ENCODE measurements around the gene FIG4. TPM values are rescaled to one million over a fixed set of nuclear protein-coding genes. Genes with fewer than 3 reads are reported as not detected.
"Not testable (repeated sequence)": the region's sequence is repeated elsewhere in the genome, so short reads cannot be mapped to it uniquely, and the experiment has no call there.

FIG4 gene
- total RNA-seq, 1 experiment from 2014 or later: 11.5 TPM

DNA sequence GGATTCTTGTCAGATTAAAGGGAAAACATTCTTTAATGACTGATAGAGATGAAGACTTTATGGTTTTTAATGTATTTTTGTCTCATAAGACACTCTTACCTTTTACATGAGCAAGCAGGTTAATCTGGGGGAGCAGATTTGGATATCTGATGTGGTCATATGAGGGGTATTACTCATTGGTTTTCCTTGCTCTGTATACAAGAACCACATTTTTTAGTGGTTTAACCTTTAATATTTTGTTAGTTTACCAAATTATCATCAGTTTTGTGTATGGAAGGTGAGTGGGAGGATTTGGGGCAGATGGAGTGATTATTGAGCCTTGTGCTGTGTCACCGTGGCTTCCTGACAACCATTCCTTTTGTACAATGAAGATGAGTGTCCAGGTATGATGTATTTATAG is 112.9 kb downstream of the FIG4 start:
- no peak for DNase-seq (ENCODE audit: low read depth, low spot score)
- in situ Hi-C loops (cut with HindIII; ENCODE audit: low pct_unique_long_range_greater_than_20kb, low sequenced_read_pairs): no loop called here

DNA sequence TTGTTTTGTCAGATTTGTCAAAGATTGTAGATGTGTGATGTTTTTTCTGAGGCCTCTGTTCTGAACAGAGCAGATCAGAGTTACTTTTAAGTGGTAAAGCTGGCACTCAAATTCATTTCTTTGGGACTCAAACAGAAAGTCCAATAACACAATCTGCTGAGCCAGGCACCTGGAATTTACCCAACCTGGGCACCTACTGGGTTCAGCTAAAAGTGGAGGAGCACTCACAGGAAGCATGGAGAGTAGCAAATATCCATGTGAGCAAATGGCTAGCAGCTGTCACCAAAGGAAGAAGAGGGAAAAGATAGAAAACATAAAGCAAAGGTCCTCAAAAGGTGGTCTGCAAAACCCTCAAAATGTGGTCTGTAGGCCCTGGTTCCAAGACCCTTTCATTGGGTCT is 116.8 kb downstream of the FIG4 start:
- in situ Hi-C loops (cut with HindIII; ENCODE audit: low pct_unique_long_range_greater_than_20kb, low sequenced_read_pairs): no loop called here
- DNase-seq (ENCODE audit: low read depth, low spot score): no peak

DNA sequence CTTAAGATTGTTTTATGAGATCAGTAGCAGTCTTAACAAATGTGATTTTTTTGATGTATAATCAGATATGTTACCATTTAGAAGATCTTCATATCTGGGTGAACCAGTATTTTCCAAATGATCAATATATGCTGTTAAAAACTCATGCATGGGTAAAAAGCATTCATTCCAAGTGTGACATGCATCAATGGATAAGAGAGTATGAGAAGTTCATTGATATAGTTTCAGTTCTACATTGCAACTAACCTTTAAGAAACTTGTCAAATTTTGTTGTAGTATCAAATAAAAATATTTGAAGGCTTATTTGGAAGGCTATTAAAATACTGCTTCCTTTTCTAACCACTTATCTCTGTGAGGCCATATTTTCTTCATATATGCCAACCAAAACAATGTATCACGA is 117.7 kb downstream of the FIG4 start:
- no peak for DNase-seq (ENCODE audit: low read depth, low spot score)
- in situ Hi-C loops (cut with HindIII; ENCODE audit: low pct_unique_long_range_greater_than_20kb, low sequenced_read_pairs): no loop called here

DNA sequence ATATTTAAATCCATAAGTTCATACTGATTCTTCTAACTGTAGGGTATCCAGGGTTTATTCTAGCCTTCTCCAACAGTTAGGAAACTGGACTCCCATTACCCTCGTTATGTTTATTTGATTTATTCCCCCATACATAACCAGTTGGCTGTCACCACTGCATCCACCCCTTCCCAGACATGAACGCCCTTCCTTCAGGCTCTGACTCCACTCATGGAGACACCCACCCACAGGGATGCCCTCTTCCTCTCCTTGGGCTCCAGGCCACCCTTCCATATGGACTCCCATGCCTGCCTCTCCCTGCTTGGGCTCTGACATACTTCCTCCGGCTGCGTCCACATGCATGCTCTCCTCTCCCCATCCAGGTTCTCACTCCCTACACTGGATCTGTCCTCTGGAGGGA is 124.0 kb downstream of the FIG4 start:
- no peak for DNase-seq (ENCODE audit: low read depth, low spot score)
- in situ Hi-C loops (cut with HindIII; ENCODE audit: low pct_unique_long_range_greater_than_20kb, low sequenced_read_pairs): no loop called here

DNA sequence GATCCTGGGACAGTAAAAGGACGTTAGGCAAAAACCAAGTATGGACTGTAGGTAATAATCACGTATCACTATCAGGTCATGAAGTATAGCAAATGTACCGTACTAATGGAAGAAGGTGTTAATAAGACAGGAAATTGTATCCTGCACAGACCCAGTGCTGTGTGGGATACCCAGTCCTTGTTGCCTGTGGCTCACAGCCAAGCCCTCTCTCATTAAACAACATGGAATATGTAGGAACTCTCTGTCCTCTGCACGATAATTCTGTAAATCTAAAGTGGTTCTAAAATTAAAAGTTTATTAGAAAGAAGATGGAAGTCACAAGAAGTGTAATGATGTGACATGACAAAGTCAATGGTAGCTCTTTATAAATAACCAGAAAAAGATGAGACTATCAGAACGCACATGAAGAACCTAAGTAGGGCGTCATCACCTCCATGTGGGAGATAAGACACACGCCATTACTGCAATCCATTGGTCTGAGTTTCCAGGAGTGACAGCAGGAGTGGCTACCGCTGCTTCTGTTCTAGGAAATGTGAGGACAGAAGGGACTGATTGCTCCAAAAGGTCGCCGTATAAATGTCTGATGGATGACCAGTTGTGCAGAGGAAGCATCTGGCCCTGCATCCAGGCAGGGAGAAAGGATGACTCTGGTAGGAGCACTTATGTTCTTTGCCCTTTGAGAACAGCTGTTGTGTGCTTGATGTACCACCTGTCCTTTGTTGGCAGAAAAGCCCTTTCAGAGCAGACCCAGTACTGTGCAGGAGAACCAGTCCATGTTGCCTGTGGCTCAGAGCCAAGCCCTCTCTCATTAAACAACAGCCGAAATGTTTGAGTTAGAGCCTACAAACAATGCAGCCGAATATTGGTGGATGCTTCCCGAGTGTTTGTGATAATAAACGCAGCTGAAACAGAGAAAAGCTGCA is 125.6 kb downstream of the FIG4 start:
- no peak for DNase-seq (ENCODE audit: low read depth, low spot score)
- in situ Hi-C loops (cut with HindIII; ENCODE audit: low pct_unique_long_range_greater_than_20kb, low sequenced_read_pairs): no loop called here

DNA sequence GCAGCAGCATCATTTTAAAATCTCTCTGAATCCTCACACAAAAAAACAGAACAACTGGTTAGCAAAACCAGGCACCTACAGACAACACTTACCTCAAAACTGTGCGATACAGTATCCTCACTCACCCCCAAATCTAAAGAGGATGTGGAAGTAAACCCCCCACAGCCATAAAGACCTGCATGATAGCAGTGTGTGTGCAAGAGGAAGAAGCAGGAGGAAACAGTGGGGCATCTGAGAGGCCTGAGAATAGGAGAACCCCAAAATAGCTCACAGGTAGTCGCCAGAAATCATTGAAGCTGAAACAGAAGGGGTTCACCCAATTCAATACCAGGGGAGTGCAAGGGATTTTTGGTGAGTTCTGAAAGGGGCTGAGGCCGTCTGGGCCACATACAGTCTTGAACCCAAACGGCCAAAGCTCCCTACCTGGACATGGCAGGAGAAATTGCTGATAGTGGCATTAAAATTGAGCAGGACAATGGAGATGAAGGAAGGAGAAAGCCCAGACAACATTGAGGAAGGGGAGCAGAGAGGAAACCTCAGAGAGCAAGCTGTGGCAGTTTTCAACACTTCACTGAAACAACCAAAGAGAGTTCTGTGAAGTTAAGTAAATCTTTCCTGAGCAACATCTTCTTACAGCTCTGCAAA is 129.7 kb downstream of the FIG4 start:
- no peak for DNase-seq (ENCODE audit: low read depth, low spot score)
- in situ Hi-C loops (cut with HindIII; ENCODE audit: low pct_unique_long_range_greater_than_20kb, low sequenced_read_pairs): no loop called here

DNA sequence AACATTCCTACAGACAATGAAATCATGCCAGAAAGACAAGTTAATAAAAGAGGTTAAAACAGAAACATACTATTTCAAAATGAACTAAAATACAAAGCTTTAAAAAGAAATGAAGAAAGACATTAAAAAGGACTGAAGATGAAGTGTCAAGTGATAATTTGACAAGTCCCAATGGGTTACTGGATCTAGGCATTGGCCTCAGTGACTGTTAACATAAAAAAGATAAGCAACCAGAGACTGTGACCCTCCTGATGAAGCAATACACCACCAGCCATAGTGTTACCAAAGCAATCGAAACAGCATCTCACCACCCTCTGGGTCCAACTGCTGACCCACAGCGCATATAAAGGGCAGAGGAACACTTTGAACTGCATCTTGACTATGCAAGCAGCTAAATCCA is 130.3 kb downstream of the FIG4 start:
- in situ Hi-C loops (cut with HindIII; ENCODE audit: low pct_unique_long_range_greater_than_20kb, low sequenced_read_pairs): no loop called here
- DNase-seq (ENCODE audit: low read depth, low spot score): no peak

DNA sequence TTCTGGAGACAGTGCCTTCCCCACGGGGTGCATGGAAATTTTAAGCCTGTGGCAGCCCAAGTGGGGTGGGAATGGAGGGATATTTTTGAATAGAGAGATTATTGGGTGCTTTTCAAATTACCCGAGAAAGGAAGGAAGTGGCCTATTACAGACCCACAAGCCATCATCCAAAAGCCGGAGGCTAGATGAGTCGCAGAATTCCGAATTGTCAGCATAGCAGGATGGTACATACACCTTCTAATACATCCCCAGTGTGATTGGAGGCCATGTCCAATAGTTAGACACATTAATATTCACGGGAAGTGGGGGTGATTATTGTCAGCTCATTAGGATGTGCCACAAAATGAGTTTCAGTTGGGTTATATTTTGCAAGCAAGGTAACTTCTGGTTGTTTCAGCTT is 133.0 kb downstream of the FIG4 start:
- in situ Hi-C loops (cut with HindIII; ENCODE audit: low pct_unique_long_range_greater_than_20kb, low sequenced_read_pairs): no loop called here
- no peak for DNase-seq (ENCODE audit: low read depth, low spot score)

DNA sequence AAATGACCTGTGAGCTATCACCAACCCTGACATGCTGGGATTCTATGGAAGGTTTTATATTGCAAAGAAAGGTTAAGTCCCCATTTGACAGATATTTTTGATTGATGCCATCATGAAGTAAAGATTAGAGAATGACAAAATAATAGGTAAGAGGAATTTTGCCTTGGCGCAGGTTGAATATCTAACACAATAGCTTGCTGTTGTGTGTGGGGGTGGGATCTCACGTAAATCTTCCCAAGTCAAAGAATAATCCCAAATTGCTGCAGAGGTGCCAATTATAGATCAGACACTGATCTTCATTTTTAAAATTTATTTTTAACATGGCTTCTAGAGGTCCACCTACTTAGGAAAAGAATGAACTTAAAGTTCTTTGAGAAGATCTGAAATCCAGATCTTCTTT is 135.5 kb downstream of the FIG4 start:
- DNase-seq (ENCODE audit: low read depth, low spot score): no peak
- in situ Hi-C loops (cut with HindIII; ENCODE audit: low pct_unique_long_range_greater_than_20kb, low sequenced_read_pairs): no loop called here

DNA sequence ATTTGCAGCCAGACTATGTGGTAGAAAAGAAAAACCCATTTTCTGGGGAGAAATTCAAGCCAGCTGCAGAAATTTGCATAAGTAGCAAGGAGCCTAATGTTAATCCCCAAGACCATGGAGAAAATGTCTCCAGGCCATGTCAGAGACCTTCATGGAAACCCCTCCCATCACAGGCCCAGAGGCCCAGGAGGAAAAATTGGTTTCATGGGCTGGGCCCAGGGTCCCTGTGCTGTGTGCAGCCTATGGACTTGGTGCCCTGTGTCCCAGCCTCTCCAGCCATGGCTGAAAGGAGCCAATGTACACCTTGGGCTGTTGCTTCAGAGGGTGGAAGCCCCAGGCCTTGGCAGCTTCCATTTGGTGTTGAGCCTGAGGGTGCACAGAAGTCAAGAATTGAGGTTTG is 140.3 kb downstream of the FIG4 start:
- in situ Hi-C loops (cut with HindIII; ENCODE audit: low pct_unique_long_range_greater_than_20kb, low sequenced_read_pairs); DNase-seq (ENCODE audit: low read depth, low spot score): not testable (repeated sequence)

DNA sequence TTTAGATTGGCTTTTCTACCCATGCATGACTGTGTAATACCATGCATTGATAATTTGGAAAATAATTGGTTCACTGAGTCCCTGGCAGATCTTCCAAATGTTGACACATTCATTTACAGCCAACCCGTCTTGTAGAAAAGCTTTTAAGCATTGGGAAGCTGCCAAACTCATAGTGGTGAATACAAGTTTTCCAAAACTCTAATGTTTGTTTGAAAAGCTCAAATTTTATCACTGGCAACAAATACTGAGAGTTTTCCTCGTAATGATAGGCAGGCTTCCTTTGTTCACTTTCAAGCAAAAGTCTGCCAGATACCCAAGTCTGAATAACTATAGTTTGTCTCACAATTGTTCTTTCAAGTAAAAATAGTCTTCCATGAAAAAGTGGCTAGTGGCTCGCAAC is 143.0 kb downstream of the FIG4 start:
- DNase-seq (ENCODE audit: low read depth, low spot score): no peak
- in situ Hi-C loops (cut with HindIII; ENCODE audit: low pct_unique_long_range_greater_than_20kb, low sequenced_read_pairs): no loop called here

DNA sequence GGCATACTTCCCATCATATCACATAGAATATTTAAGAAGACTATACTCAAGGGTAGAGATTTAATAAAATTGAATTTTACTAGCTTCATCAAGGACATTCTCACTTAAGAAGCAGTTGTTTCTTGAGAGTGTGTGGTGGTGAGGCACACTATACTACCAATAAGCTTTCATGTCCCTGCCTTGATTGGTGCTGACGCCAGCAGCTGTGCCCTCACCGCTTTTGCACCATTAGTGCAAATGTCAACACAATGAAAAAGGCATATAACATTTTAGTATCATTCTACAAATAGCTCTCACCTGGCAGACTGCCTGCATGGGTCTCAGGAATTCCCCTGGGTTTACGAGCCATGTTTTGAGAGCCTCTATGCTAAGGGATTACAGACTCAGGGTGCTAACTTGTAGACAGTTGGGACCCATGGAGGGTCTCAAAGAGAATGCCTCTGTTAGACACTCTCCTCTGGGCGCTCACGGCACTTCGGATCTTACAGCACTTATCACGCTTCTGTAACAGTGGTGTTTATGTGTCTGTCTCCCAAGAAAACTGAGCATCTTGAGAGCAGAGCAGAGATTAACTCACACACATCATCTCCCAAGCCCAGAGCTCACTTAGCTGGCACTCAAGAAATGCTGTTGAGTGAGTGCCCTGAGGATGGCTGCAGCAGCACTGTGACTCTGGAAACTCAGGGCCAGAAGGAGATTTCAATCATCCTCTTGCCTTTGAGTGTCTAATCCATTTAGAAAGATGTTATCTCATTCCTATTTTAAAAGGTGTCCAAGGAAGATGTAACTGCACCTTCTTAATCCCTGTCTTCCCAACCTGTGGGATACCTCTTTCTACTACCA is 143.7 kb downstream of the FIG4 start:
- in situ Hi-C loops (cut with HindIII; ENCODE audit: low pct_unique_long_range_greater_than_20kb, low sequenced_read_pairs): no loop called here

DNA sequence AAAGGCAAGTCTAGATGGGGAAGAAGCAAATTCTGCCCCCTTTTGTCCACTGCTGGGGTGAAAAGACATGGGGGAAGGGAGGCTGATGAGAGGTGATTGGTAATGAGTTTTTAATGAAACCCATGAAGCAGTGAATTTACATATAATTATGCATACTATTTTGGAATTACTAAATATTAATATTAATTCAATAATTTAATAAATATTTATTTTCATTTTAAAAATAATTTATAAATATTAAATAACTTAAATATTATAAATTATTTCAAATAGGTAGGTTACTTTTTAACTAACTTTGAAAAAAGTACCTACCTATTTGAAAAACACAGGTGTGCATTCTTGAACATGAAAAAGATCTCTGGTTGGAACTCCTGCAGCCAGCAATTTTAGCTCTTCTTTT is 148.9 kb downstream of the FIG4 start:
- in situ Hi-C loops (cut with HindIII; ENCODE audit: low pct_unique_long_range_greater_than_20kb, low sequenced_read_pairs): no loop called here
- no peak for DNase-seq (ENCODE audit: low read depth, low spot score)

More for the DNA sequence above, 143.7 kb downstream of the FIG4 start:
- DNase-seq (ENCODE audit: low read depth, low spot score): no peak

DNA sequence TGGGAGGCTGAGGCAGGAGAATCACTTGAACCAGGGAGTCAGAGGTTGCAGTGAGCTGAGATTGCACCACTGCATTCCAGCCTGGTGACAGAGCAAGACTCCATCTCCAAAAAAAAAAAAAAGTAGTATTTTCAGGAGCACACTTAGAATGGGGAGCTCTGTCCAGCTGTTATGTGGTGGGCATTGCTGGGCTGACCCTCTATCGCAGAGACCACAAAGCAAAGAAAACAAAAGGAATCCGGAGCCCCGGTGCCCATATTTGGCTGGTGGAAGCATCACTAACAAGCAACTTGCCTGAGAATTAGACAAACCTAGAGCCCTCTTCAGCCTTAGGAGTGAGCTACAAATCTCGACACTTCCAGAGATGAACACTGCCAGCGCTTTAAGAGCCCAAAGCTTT is 149.7 kb downstream of the FIG4 start:
- DNase-seq (ENCODE audit: low read depth, low spot score): no peak
- in situ Hi-C loops (cut with HindIII; ENCODE audit: low pct_unique_long_range_greater_than_20kb, low sequenced_read_pairs): no loop called here

DNA sequence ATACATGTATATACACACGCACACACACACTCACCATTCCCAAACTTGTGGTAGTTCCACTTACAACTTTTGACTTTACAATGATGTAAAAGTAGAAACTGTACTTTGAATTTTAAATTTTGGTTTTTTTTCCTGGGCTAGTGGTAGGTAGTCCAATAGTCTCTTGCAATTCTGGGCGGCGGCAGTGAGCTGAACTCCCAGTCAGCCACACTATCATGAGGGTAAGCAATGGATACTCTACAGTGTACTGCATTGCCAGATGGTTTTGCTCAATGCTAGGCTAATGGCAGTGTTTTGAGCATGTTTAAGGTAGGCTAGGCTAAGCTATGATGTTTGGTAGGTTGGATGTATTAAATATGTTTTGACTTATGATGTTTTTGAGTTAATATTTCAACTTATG is 150.8 kb downstream of the FIG4 start:
- no peak for DNase-seq (ENCODE audit: low read depth, low spot score)
- in situ Hi-C loops (cut with HindIII; ENCODE audit: low pct_unique_long_range_greater_than_20kb, low sequenced_read_pairs): no loop called here

DNA sequence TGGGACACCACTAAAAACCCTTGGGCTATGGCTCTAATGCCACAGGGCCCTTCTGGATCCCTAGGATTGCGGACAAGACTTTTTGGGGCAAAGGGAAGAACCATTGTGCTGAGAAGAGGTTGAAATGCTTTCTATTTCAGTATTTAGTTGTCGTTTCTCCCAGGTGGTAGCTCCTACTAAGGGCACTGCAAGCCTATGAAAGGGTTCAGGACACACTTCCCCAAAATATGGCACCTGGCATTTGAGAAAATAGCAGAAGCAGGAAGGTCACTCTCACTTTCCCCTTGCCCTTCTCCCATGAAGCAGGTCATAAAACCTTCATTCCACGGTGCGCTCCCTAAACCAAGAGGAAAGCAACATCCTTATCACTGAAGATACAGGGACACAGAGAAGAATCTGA is 161.6 kb downstream of the FIG4 start:
- no peak for DNase-seq (ENCODE audit: low read depth, low spot score)

DNA sequence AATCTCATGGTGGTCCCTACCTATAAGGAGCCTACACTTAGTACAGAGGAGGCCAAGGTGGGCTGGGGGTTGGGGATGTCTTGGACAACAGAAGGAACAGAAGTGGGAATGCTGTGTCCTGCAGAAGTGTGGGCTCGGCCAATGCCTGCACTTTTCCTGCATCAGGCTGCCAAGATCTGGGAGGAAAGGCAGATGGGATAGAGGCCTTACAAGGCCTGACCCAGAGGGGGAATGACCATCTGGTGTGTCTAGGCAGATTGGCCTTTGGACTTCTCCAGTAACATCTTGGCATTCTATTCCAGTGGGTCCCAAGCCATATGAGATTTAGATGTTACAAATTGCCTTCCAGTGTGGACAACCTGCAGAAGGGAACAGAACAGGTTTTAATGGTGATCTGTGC is 162.3 kb downstream of the FIG4 start:
- in situ Hi-C loops (cut with HindIII; ENCODE audit: low pct_unique_long_range_greater_than_20kb, low sequenced_read_pairs): no loop called here
- DNase-seq (ENCODE audit: low read depth, low spot score): no peak

More for the DNA sequence above, 161.6 kb downstream of the FIG4 start:
- in situ Hi-C loops (cut with HindIII; ENCODE audit: low pct_unique_long_range_greater_than_20kb, low sequenced_read_pairs): no loop called here

DNA sequence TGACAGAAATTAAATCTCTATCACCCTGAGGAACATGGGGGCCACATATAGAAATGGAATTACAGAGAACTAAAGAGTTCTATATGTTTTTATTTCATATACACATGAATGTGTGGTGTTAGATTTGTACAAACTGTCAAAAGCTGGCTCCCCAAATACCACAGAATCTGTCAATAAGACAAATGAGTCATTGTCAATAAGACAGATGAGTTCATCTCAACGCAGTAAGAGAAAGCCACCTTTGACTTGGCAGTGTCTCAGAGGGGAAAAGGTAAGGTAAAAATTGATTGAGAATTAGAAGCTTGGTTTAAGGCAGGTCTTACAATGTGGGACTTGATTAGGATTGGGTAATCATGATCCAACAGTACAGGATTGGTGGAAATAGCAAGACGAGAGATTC is 162.9 kb downstream of the FIG4 start:
- in situ Hi-C loops (cut with HindIII; ENCODE audit: low pct_unique_long_range_greater_than_20kb, low sequenced_read_pairs): no loop called here
- no peak for DNase-seq (ENCODE audit: low read depth, low spot score)

Data from SK-MEL-5 (cell line).